IPS-NIHi7 (cell line): ENCODE results near the gene TNFSF18.
"Not testable (repeated sequence)": the region's sequence is repeated elsewhere in the genome, so short reads cannot be mapped to it uniquely, and the experiment has no call there.

Experiments
- DNase-seq: peaks from one replicate; pipeline ENCODE4 v3.0.0; 2012; ENCODE audit warnings: mixed read lengths; ENCODE audit errors: extremely low spot score

The TNFSF18 gene, protein sequence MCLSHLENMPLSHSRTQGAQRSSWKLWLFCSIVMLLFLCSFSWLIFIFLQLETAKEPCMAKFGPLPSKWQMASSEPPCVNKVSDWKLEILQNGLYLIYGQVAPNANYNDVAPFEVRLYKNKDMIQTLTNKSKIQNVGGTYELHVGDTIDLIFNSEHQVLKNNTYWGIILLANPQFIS

DNA sequence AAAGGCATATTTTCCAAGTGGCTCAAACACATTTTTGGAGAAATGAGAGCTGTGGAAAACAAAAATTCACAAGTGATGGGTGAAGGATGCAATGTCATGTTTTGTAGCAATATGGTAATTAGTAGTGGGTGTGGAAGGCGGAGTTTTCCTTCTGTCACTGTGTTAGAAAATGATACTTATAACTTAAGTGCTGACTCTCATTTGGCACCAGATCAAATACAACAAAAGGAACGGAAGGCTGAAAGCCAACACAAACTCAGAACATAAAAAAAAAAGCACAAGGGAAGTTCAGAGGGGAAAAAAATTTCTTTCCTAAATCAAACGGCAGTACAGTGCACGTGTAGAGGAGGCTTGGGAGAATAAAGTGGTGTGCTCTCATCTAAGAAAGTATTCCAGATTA, at the start of gene TNFSF18:
Gene TNFSF18 (minus strand): TSS at position 77 of the 400 bp plus-strand sequence. CDS start 45 bp downstream, at position 32.
- DNase-seq, result no peak

DNA sequence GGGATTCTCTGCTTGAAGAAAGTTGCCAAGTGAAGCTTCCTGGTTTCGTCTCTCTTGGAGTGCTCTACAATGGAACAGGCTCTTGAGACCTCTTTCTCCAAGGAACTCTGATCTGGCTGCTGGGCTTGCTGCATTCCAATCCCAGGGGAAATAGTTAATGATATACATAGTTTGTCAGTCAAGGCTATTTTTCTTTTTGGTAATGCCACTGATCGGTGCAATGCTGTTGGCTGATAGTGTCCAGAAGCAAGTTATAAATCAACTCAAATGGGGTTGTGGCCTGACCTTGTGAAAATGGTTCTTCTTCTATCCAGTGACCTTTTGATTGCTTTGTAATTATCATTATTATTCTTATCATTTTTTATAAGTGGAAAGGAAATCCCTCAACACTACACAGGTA, 48.4 kb upstream of the TNFSF18 start:
- no peak for DNase-seq

DNA sequence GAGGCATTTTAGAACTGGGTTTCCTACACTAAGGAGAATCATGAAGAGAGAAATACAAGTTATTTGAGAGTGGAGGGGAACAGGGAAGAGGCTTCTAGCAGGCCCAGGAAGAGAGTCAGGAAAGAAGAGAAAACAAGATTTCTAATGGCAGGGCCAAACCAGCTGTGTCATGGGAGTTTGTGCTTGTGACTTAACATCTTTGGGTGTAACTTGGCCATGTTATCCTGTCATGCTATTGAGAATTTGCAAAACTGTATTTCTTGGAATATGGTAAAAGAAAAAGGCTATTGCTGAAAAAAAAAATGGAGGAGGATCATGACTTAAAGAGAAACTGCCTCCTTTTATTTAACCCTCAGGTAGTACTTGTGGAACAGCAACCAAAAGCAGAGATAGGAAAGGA, 47.4 kb upstream of the TNFSF18 start:
- DNase-seq, result no peak

DNA sequence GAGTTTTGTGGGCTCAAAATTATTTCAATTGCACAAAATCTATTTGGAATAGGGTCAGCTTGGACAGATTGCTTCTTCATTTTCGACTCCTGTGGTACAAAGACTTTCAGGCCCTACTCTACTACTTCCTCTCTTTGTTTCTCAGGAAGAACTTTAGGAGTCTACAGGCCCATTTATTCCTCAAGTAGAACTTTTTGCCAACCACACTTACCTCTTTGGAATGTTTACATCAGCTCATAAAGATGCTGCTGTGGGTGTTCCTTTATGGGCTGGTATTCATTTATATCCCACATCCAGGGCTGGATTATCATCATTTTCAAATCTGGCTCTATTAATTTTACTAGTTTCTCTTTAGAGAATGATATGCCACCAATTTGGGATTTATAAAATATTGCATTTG, 46.3 kb upstream of the TNFSF18 start:
- no peak for DNase-seq

DNA sequence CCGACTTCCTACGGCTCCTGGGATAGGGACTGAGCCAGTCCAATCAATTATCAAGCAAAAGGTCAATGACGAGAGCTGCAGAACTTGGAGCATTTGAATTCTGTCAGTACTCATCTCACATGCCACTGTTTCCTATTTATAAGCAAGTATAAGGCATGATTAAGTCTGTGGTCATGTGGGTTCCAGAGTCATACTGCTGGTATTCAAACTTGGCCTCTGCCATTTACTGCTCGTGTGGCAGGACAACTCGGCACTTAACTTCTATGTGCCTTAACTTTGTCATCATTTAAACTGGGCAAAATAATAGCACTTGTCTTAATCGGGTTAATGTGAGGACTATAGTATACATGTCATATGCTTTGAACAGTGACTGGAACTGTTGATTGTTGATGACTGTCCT, 44.9 kb upstream of the TNFSF18 start:
- no peak for DNase-seq

DNA sequence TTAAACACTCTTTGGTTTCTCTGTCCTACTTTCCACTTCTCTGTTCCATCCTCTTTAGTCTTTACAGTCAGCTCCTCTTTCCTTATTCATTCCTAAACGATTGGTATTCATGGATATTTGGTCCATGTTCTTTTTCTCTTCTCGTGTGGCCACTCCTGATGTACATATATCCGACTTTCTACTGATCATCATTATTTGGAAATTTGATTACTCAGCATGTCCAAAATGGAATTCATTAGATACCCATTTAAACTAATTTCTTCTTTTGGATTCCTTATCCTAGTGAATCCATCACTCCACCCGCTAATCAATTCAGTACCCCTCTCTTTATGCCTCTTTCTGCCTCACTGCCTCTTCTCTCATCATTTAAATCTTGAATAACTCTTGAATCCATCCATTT, 43.8 kb upstream of the TNFSF18 start:
- no peak for DNase-seq

DNA sequence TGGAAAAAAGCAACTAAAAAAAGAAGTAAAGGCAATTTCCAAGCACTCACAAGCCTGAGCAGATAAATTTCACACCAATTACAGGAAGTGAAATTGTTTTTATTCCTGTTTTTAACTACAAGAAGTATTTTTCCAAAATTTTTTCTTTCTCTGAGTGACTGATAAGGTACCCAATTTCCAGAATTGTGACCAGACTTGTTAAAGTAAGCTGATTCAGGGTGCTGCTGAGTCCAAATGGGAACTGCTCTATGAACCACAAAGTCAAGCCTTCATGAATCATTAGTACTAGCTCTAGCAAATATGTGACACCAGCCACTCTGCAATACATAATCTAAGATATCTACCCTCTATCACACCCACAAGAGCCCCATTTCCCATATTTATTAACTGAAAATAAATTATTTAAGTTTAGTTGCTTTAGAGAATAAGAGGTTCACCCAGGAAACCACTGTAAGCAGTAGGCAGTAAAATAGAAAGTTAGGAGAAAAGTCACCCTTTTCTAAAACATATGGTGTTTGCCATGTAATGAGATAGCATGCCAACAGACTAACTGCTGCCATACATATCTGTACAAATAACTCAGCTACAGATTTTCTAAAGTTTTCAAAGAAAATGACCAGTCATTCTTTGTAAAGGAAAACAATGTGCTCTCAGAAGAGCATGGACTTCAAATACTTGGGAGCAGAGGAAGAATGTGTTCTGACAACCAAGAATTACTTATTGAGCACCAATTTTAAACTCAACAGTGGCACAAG, 43.1 kb upstream of the TNFSF18 start:
- DNase-seq, result no peak

DNA sequence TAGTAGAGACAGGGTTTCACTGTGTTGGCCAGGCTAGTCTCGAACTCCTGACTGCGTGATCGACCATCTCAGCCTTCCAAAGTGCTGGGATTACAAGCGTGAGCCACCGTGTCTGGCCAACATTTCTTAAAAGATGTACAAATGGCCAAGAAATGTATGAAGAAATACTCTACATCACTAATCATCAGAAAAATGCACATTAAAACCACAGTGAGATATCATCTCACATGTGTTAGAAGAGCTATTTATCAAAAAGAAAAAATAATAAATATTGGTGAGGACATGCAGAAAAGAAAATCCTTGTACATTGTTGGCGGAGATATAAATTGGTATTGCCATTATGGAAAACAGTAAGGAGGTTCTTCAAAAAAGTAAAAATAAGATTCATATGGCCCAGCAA, 33.6 kb upstream of the TNFSF18 start:
- no peak for DNase-seq

DNA sequence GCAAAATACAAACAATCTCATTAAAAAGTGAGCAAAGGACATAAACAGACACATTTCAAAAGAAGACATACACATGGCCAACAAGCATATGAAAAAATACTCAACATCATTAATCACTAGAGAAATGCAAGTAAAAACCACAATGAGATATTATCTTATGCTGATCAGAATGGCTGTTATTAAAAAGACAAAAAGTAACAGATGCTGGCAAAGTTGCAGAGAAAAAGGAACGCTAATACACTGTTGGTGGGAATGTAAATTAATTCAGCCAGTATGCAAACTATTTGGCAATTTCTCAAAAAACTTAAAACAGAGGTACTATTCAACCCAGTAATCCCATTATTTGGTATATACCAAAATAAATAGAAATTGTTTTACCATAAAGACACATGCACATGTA, 32.2 kb upstream of the TNFSF18 start:
- DNase-seq, result no peak

DNA sequence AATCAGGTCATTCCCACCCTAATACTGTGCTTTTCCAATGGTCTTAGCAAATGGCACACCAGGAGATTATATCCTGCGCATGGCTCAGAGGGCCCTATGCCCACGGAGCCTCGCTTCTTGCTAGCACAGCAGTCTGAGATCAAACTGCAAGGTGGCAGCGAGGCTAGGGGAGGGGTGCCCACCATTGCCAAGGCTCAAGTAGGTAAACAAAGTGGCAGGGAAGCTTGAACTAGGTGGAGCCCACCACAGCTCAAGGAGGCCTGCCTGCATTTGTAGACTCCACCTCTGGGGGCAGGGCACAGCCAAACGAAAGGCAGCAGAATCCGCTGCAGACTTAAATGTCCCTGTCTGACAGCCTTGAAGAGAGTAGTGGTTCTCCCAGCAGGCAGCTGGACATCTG, 23.5 kb upstream of the TNFSF18 start:
- DNase-seq, result not testable (repeated sequence)

DNA sequence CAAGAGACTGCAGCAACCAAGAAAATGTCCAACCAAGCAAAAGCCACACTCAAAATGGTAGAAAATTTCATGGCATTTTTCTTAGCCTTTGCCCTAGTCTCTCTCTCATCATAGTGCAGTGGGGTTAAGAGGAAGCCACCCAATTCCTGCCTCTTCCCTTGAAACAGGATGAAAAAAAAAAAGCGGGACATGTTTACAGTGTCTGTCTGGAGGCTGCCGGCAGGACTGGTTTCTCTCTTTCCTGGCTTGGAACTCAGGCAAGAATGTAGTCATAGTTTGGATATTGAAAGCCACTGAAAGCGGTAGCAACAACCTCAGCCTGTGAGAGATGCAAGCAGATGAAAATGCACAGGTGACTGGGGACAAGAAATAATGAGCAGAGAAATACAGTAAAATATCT, 13.3 kb upstream of the TNFSF18 start:
- DNase-seq, result no peak

DNA sequence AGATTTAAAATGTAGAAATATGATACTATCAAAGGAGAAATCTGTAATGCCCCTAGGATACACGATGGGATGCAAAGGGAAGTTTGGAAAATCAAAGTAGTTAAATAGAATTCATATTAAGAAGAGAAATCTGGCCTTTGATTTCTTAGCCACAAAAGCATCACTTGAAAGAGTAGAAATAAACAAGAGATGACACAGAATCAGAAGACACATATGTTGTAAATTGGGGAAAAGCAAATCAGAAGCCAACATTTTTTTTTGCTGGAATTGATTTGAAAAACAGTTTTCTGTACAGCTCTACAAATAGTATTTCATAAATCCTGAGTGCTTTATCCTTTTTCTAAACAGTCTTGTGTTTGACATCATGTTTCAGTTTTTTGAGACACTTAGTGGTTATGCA, 12.4 kb upstream of the TNFSF18 start:
- no peak for DNase-seq

DNA sequence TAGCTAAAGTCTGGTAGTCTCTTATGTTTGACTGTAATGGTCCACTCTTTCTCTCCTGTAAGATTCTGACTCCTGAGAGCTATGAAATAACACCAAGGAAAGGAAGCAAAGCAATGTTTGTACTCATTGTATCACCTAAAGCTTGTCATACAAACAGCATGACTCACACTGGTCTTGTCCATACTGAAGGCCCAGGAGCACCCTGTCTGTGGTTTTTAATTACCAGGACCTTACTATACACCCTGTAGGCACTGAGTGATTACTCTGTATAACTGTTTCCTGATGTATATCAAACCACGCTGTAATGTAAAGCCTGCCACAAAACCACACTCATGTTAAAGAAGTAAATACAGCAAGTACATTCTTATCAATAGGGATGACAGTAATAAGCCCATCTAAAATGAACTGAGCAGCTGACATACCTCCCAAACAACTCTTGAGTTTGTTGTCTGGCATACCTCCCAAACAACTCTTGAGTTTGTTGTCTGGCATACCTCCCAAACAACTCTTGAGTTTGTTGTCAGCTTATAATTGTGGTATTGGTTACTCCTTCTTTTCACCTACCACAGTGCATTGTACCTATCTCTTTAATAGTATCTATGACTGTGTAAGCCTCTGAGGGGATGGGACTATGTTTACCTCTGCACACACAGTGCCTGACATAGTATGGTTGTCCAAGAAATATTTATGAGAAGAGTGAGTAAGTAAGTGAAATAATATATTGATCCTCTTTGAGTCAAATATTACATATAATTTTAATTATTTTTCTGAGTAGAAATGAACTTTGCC, 11.6 kb upstream of the TNFSF18 start:
- no peak for DNase-seq

DNA sequence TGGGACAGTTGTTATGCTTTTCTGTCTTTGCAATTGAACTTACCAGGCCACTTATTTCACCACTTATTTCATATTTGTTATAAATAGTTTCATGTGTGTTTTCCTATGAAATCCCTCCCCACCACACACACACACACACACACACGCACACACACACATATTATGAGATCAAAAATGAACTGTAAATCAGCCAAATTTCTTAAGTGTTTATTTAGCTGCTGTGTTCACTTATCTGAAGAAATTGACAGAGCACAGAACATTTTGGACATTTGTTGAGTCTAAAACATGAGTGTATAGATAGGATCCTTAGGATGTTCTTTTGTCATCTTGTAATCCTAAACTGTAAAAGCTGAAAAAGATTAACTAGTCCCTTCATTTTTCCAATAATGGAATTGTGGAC, 7.8 kb upstream of the TNFSF18 start:
- no peak for DNase-seq

DNA sequence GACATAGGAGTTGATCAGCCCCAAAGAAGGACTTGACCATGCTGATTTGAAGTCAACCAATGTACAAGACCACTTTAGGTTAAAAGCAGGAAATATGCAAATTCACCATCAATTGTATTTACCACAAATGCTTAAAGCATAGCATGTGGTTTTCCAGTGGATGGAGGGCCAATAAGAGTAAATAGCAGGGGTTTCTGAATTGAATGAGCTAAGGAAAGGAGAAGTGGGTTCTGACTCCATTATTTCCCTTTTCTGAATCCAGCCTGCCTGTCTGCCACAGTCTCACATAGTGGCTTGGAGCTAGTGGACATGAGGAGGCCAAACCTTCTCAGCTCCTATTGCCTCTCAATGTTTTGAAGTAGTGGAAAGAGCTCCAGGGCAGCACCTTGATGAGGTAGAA, 7.2 kb upstream of the TNFSF18 start:
- no peak for DNase-seq

DNA sequence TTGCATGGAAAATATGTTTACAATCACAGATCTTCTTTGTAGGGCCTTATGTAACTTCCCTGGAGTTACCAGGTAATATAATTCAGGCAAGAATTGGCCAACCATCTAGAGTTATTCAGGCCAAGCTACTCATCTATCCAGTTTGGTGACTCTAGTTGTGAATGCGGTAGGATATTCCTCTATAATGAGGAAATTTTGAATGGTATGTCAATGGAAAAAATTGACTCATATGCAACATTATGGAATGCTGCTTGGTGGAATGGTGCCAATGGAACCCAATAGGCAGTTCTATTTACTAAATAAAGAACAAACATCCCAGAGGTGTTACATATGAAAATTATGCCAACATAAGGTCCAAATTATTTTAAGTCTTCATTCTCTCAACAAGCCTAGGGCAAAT, 5.6 kb upstream of the TNFSF18 start:
- no peak for DNase-seq

DNA sequence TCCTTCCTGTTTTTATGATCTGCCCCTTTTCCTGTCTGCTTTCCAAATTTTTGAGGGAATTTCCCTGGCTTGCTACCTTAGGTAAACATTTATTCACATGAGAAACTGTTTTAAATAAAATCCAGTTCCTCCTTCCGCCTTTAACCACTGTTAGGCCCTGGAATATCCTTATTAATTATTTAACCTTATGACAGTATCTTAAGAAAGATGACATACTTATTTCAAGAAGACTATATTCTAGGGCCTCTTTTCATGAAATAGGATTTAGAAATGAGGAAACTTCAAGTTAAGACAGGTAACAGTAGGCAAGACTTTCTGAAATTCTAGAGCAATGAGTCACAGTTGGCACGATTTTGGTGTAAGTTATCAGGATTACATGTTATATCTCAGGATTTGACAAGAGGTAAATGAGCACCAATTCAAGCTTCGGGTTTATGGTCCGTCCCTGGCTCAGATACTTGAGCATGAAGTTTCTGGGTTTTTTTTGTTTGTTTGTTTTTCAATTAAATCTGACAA, 2.0 kb upstream of the TNFSF18 start:
- no peak for DNase-seq

DNA sequence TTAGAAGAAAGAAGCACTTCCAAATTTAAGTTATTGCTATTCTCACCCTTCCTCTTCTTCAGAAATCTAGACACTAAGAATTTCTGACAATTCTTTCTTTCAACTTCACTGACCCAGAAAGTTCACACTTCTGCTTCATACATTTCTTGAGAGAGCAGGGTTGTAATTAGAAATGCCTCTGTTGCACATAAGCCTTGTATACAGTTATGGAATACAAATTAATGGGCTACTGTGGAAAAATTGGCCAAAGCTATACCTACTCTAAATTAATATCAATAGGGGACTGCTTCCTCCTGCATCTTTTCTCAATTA, 1.5 kb downstream of the TNFSF18 start:
- no peak for DNase-seq

DNA sequence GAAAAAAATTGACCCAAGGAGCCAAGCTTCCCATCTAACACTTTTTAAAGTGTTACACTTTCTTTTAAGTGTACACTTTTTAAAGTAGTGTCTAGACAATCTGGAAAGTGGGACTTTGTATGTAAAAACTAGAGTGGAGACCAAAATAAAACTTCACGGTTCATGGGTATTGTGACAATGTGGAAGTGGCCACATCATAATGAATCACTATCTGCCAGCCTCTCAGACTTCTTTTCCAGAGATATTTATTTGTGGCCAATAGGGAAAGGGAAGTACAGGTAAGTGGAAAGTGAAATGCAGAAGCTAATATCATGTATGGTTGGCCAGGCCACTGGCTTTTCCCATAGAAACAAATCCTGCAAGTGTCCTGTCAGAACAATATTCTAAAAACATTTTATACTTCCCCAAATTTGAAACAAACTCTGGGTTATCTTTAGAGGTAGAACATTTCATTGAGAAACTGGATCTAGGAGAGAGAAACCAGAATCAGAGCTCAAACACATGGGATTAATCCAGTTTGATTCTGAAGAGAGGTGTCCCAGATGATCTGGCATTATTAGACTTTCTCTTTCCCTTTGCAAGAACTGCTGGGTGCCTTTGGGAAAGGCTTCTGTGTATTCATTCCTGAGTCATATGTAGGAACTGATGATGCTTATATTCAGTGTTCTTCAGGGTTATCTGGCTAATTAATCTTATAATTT, 2.0 kb downstream of the TNFSF18 start:
- DNase-seq, result no peak

DNA sequence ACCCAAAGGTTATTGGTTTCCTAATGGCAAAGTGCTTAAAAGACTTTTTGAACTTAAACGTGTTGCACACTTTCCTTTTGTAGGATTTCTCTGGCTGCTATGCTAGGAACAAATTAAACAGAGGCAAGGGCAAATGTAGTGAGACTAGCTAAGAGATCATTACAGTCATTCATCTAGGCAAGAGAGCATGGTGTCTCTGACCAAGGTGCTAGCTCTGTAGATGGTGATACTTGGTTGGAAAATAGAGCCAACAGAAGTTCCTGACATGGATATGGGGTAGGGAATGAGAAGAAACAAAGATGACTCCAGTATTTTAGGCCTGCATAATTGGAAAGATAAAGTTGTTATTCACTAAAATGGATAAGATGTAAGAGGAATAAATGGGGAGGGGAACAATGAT, 6.1 kb downstream of the TNFSF18 start:
- DNase-seq, result no peak

DNA sequence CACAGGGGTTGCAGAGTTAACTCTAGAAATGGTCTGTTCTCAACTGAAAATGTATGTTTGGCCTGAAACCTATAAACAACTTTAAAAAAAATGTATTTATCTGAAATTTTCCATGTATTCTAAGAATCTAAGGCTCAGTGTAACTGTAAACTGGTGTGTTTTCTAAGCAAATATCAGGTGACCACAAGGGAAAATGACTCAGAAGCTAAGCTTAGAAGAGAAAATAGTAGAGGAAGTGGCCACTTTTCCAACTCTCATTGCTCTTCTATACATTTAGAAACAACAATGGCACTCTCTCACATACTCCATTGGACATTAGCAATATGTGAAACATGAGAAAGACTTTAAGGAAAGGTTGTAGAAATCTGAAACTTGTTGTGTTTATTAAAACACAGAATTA, 7.5 kb downstream of the TNFSF18 start:
- no peak for DNase-seq

DNA sequence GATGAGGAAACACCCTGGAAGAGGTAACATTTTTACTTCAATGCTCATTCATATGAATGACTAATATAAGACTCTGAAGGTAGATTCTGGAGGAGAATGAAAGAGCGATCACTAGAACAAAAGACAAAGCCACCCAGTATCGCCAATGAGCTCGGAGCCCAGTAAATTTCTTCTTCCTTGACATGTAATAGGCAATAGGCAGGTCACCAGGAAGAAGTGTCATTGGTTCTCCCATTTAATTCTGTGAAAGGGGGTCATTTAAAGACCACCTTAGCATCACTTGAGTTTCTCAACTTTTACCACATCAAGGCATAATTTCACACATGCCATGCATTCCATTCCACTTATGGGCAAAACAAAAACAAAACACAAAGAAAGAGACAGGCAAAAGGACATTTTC, 7.9 kb downstream of the TNFSF18 start:
- no peak for DNase-seq
